ENCODE results near the gene TIGD6.
"Not testable (repeated sequence)": the region's sequence is repeated elsewhere in the genome, so short reads cannot be mapped to it uniquely, and the experiment has no call there.

TIGD6 gene

DNA sequence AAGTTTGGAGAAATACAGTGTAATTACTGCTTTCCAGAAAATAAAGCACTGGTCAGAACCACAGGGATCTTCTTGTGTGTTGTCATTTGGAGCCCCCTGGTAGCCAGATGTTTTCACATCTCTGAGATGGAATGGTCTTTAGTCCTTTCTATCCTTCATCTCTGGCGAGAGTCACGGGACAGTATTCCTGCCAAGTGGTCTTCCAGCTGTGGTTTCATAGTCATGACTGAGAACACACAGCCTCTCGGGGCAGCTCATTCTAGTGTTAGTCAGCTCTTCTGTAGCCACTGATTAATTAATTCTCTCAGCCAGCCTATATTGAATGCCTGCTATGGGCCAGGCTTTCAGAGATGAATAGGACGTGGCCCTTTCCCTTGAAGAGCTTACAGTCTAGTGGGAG lies 34.2 kb upstream of the TIGD6 start:
- Histone ChIP-seq H3K27me3 (replicated peaks; ENCODE audit: control insufficient read depth, insufficient read depth, low read length, poor library complexity, severe bottlenecking) (no peaks in the 10 kb centered on the region), H3K4me1 (ENCODE audit: control insufficient read depth, insufficient read depth, low read length, poor library complexity, severe bottlenecking) (no peaks in the 10 kb centered on the region), H3K4me3 (ENCODE audit: insufficient read depth, low read depth, low read length, poor library complexity, severe bottlenecking) (no peak overlapping the region), H3K27ac (ENCODE audit: insufficient read depth, low read length, poor library complexity, severe bottlenecking) (no peak overlapping the region), H3K36me3 (ENCODE audit: control insufficient read depth, insufficient read depth, low read length) (peaks cover 80% of the 10 kb centered on the region), H3K9me3 (ENCODE audit: control insufficient read depth, low read length) (no peaks in the 10 kb centered on the region)
- no peak for DNase-seq

DNA sequence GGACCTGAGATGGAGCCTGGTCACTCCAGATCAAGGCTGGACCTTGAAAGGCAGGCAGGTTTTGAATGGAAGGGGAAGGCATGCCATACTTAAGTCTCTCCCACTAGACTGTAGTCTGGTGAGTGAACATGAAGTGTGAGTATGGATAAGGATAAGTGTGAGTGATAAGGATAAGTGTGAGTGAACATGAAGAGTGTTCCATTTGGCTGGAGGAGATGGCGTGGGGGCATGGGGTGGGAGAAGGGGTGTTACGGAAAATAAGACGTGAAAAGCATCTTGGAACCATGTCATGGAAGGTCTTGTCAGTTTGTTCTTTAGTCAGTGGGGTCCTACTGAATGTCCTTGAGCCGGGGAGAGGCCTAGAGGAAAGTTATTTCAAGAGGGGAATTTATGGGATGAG lies 32.9 kb upstream of the TIGD6 start:
- no peaks in the 10 kb centered on the region for H3K27me3 ChIP-seq (replicated peaks; ENCODE audit: control insufficient read depth, insufficient read depth, low read length, poor library complexity, severe bottlenecking)
- H3K36me3 ChIP-seq (ENCODE audit: control insufficient read depth, insufficient read depth, low read length) = peaks cover 80% of the 10 kb centered on the region
- DNase-seq = no peak
- no peak overlapping the region for H3K27ac ChIP-seq (ENCODE audit: insufficient read depth, low read length, poor library complexity, severe bottlenecking)
- no peaks in the 10 kb centered on the region for H3K9me3 ChIP-seq (ENCODE audit: control insufficient read depth, low read length)
- no peak overlapping the region for H3K4me3 ChIP-seq (ENCODE audit: insufficient read depth, low read depth, low read length, poor library complexity, severe bottlenecking)
- no peaks in the 10 kb centered on the region for H3K4me1 ChIP-seq (ENCODE audit: control insufficient read depth, insufficient read depth, low read length, poor library complexity, severe bottlenecking)

DNA sequence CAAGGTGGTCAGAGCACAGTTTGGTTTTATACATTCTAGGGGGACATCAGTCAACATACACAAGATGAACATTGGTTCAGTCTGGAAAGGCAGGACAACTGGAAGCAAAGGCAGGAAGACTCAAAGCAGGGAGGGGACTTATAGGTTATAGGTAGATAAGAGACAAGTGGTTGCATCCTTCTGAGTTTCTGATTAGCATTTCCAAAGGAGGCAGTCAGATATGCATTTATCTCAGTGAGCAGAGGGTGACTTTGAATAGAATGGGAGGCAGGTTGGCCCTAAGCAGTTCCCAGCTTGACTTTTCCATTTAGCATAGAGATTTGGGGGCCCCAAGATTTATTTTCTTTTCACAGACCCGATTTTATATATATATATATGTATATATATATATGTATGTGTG lies 27.6 kb upstream of the TIGD6 start:
- H3K4me1 ChIP-seq (ENCODE audit: control insufficient read depth, insufficient read depth, low read length, poor library complexity, severe bottlenecking); DNase-seq; H3K27me3 ChIP-seq (replicated peaks; ENCODE audit: control insufficient read depth, insufficient read depth, low read length, poor library complexity, severe bottlenecking); H3K4me3 ChIP-seq (ENCODE audit: insufficient read depth, low read depth, low read length, poor library complexity, severe bottlenecking); H3K27ac ChIP-seq (ENCODE audit: insufficient read depth, low read length, poor library complexity, severe bottlenecking); H3K9me3 ChIP-seq (ENCODE audit: control insufficient read depth, low read length): not testable (repeated sequence)
- peaks cover 79% of the 10 kb centered on the region for H3K36me3 ChIP-seq (ENCODE audit: control insufficient read depth, insufficient read depth, low read length)

DNA sequence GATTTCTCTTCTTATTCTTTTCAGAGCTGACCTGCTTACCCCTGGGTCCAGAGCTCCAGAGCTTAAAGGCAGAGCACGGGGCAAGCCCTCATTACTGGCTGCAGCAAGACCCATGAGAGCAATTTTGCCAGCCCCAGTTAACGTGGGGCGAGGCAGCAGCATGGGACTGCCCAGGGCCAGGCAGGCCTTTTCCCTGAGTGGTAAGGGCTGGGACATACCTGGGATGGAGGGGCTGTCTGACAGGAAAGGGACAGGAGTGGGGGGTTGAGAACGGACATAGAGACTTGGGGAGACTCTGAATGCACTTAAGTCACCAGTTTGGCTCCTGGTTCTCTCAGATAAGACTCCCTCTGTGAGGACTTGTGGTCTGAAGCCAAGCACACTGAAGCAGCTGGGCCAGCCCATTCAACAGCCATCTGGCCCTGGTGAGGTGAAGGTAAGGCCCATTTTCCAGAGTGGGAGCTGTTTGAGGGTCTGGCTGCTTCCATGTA lies 26.3 kb upstream of the TIGD6 start:
- Histone ChIP-seq H3K4me3 (ENCODE audit: insufficient read depth, low read depth, low read length, poor library complexity, severe bottlenecking) (no peak overlapping the region), H3K9me3 (ENCODE audit: control insufficient read depth, low read length) (no peaks in the 10 kb centered on the region), H3K27ac (ENCODE audit: insufficient read depth, low read length, poor library complexity, severe bottlenecking) (no peak overlapping the region), H3K36me3 (ENCODE audit: control insufficient read depth, insufficient read depth, low read length) (peaks cover 79% of the 10 kb centered on the region), H3K27me3 (replicated peaks; ENCODE audit: control insufficient read depth, insufficient read depth, low read length, poor library complexity, severe bottlenecking) (no peaks in the 10 kb centered on the region), H3K4me1 (ENCODE audit: control insufficient read depth, insufficient read depth, low read length, poor library complexity, severe bottlenecking) (no peaks in the 10 kb centered on the region)
- DNase-seq = no peak

DNA sequence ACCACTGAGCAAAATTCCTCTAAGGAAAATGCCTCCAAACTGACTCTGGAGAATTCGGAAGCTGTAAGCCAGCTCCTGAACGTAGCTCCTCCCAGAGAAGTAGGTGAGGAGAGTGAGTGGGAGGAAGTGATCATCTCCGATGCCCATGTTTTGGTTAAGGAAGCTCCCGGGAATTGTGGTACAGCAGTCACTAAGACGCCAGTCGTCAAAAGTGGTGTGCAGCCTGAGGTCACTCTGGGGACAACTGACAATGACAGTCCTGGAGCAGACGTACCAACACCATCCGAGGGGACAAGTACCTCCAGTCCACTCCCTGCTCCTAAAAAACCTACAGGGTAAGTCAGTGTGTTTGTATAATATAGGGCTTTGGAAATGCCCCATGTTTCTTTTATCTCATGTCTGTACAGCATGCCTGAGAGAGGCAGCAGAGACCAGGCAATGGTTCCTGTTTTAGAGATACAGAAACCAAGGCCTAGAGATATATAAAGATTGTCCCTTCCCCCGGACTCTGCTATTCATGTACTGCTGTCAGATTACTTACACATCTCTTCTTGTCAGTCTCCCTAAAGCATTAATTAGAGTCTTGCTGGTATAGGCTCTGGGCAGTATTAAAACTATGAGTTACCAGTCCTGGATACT lies 24.0 kb upstream of the TIGD6 start:
- no peak overlapping the region for H3K27ac ChIP-seq (ENCODE audit: insufficient read depth, low read length, poor library complexity, severe bottlenecking)
- no peak for DNase-seq
- H3K4me3 ChIP-seq (ENCODE audit: insufficient read depth, low read depth, low read length, poor library complexity, severe bottlenecking) = no peak overlapping the region

DNA sequence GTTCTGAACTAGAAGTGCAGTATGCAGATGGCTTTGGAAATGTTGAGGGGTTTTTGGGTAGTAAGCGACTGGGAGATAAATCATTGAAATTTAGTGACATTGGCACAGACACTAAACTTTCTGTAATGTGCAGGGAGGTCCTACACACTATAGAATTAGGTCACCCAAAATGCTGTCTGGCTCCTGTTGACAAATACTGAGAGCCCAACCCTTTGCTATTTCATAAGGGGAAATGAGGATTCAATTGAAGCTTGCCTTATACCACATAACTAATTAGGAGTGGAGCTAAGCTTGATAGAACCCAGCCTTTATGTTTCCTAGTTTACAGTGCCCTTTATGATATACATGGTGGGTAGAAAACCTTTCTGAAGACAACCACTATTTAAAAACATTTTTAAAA lies 22.7 kb upstream of the TIGD6 start:
- Histone ChIP-seq H3K27me3 (replicated peaks; ENCODE audit: control insufficient read depth, insufficient read depth, low read length, poor library complexity, severe bottlenecking) (no peaks in the 10 kb centered on the region), H3K27ac (ENCODE audit: insufficient read depth, low read length, poor library complexity, severe bottlenecking) (no peak overlapping the region), H3K36me3 (ENCODE audit: control insufficient read depth, insufficient read depth, low read length) (peaks cover 80% of the 10 kb centered on the region), H3K9me3 (ENCODE audit: control insufficient read depth, low read length) (no peaks in the 10 kb centered on the region), H3K4me1 (ENCODE audit: control insufficient read depth, insufficient read depth, low read length, poor library complexity, severe bottlenecking) (no peaks in the 10 kb centered on the region), H3K4me3 (ENCODE audit: insufficient read depth, low read depth, low read length, poor library complexity, severe bottlenecking) (no peak overlapping the region)
- DNase-seq = no peak

More for the DNA sequence above, 24.0 kb upstream of the TIGD6 start:
- Histone ChIP-seq H3K4me1 (ENCODE audit: control insufficient read depth, insufficient read depth, low read length, poor library complexity, severe bottlenecking) (no peaks in the 10 kb centered on the region), H3K9me3 (ENCODE audit: control insufficient read depth, low read length) (no peaks in the 10 kb centered on the region), H3K27me3 (replicated peaks; ENCODE audit: control insufficient read depth, insufficient read depth, low read length, poor library complexity, severe bottlenecking) (no peaks in the 10 kb centered on the region), H3K36me3 (ENCODE audit: control insufficient read depth, insufficient read depth, low read length) (peaks cover 78% of the 10 kb centered on the region)

DNA sequence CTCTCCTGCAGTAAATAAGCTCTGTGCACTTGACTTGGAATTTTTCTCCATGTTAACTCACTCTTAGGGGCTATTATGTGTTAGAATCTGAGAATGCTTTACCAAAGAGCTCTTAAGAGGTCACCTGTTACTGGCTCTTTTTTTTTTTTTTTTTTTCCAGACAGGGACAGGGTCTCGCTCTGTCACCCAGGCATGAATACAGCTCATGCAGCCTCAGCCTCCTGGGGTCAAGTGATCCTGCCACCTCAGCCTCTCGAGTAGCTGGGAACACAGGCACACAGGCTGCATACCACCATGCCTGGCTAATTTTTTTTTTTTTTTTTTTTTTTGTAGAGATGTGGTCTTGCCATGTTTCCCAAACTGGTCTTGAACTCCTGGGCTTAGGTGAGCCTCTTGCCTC lies 22.2 kb upstream of the TIGD6 start:
- Histone ChIP-seq H3K9me3 (ENCODE audit: control insufficient read depth, low read length) (no peaks in the 10 kb centered on the region), H3K4me1 (ENCODE audit: control insufficient read depth, insufficient read depth, low read length, poor library complexity, severe bottlenecking) (no peaks in the 10 kb centered on the region), H3K27me3 (replicated peaks; ENCODE audit: control insufficient read depth, insufficient read depth, low read length, poor library complexity, severe bottlenecking) (no peaks in the 10 kb centered on the region), H3K36me3 (ENCODE audit: control insufficient read depth, insufficient read depth, low read length) (peaks cover 82% of the 10 kb centered on the region), H3K27ac (ENCODE audit: insufficient read depth, low read length, poor library complexity, severe bottlenecking) (no peak overlapping the region), H3K4me3 (ENCODE audit: insufficient read depth, low read depth, low read length, poor library complexity, severe bottlenecking) (no peak overlapping the region)
- no peak for DNase-seq

DNA sequence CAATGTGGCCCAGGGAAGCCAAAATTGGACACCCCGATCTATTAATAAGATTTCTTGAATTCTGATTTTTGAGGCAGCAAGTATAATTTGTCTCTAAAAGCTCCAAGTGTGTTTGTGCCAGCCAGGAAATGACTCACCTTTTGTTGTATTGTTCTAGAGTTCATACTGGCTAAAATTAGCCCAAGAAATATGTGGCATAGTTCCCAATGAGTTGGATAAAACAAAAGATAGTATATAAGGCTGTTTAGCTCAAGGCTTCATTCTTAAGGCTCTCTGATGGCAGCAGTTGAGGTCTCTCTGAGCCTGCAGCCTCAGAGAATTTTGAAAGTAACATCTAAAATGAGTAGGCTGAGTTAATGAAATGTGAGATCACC lies 21.7 kb upstream of the TIGD6 start:
- no peak overlapping the region for H3K27ac ChIP-seq (ENCODE audit: insufficient read depth, low read length, poor library complexity, severe bottlenecking)

DNA sequence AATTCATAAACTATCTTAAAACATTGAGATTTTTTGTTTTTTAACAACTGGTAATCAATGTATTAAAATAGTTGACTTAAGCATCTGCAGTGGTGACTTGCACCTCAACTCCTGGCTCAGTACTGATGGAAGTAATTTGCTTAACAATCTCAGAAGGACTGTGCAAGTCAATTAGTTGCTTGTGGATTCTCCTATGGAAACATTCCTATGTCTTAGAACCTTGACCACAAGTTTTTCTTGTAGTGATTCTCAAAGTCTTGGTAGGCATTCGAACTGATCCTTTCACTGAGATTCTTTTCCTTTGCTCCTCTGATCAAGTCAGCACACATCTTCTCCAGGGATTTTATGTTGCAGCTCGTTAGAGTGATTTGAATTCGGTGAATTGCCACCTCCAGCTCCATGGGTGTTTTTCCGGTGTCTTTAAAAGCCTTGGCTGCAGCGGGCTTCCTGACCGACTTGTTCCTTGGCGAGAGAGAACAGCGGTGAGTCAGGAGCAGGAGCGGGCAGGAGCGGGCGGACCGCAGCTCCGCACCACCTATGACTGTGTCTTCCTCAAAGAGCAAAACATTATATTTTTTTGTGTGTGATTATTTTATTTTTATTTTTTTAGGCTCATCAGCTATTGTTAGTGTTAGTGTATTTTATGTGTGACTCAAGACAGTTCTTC lies 21.2 kb upstream of the TIGD6 start:
- no peaks in the 10 kb centered on the region for H3K4me1 ChIP-seq (ENCODE audit: control insufficient read depth, insufficient read depth, low read length, poor library complexity, severe bottlenecking)
- H3K27ac ChIP-seq (ENCODE audit: insufficient read depth, low read length, poor library complexity, severe bottlenecking) = no peak overlapping the region
- DNase-seq = no peak
- no peak overlapping the region for H3K4me3 ChIP-seq (ENCODE audit: insufficient read depth, low read depth, low read length, poor library complexity, severe bottlenecking)
- H3K9me3 ChIP-seq (ENCODE audit: control insufficient read depth, low read length) = no peaks in the 10 kb centered on the region
- H3K27me3 ChIP-seq (replicated peaks; ENCODE audit: control insufficient read depth, insufficient read depth, low read length, poor library complexity, severe bottlenecking) = no peaks in the 10 kb centered on the region
- peaks cover 73% of the 10 kb centered on the region for H3K36me3 ChIP-seq (ENCODE audit: control insufficient read depth, insufficient read depth, low read length)

More for the DNA sequence above, 21.7 kb upstream of the TIGD6 start:
- Histone ChIP-seq H3K27me3 (replicated peaks; ENCODE audit: control insufficient read depth, insufficient read depth, low read length, poor library complexity, severe bottlenecking) (no peaks in the 10 kb centered on the region), H3K9me3 (ENCODE audit: control insufficient read depth, low read length) (no peaks in the 10 kb centered on the region), H3K4me3 (ENCODE audit: insufficient read depth, low read depth, low read length, poor library complexity, severe bottlenecking) (no peak overlapping the region), H3K36me3 (ENCODE audit: control insufficient read depth, insufficient read depth, low read length) (peaks cover 78% of the 10 kb centered on the region), H3K4me1 (ENCODE audit: control insufficient read depth, insufficient read depth, low read length, poor library complexity, severe bottlenecking) (no peaks in the 10 kb centered on the region)
- no peak for DNase-seq

DNA sequence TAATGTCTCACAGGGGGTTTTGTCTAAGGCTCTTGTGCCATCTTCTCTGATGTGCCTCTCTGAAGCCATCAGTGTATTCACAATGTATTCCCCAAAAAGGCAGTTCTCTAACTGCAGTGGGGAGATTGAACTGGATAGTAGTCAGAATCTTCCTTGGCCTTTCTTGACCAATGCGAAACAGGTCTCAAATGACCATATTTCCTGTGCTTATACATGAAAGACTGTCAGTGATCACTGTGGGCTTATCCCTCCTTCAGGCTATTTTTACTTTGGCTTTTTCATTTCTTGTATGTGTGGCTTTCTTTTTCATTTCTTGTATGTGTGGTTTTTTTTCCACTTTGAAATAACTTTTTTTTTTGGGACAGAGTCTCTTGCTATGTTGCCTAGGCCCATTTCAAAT lies 19.8 kb upstream of the TIGD6 start:
- no peak for DNase-seq
- no peak overlapping the region for H3K27ac ChIP-seq (ENCODE audit: insufficient read depth, low read length, poor library complexity, severe bottlenecking)
- no peaks in the 10 kb centered on the region for H3K9me3 ChIP-seq (ENCODE audit: control insufficient read depth, low read length)

More for the DNA sequence above, 19.8 kb upstream of the TIGD6 start:
- Histone ChIP-seq H3K36me3 (ENCODE audit: control insufficient read depth, insufficient read depth, low read length) (peaks cover 71% of the 10 kb centered on the region), H3K4me1 (ENCODE audit: control insufficient read depth, insufficient read depth, low read length, poor library complexity, severe bottlenecking) (no peaks in the 10 kb centered on the region), H3K4me3 (ENCODE audit: insufficient read depth, low read depth, low read length, poor library complexity, severe bottlenecking) (no peak overlapping the region), H3K27me3 (replicated peaks; ENCODE audit: control insufficient read depth, insufficient read depth, low read length, poor library complexity, severe bottlenecking) (no peaks in the 10 kb centered on the region)

Data from effector memory CD4-positive, alpha-beta T cell (primary cell).